ENCODE data around the gene HTR3C. TPM values are rescaled to one million over a fixed set of nuclear protein-coding genes. Genes with fewer than 3 reads are reported as not detected.

Gene HTR3C
- total RNA-seq, 1 donor from 2014 or later, result not detected

DNA sequence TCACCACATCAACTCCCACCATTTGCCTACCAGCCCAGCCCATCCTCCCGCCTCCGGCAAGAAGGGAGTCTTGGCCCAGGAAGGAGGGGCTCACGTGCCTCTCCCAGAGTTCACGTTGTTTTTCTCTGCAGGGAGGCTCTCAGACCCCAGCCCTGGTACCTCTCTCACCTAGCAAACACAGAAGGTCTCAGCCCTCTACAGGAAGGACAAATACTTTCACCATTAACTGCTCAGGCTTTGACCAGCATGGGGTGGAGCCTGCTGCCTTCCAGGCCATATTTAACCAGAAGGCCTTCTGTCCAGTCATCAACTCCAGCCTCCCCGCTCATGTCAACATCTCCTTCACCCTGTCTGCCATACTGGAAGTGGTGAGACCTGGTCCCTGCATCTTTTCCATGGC lies 25.0 kb downstream of the HTR3C start:
- DNase-seq (ENCODE audit: missing footprints), result no peak
- intact Hi-C loops (cut with DNase I), result no loop called here
- no peak for ATAC-seq

DNA sequence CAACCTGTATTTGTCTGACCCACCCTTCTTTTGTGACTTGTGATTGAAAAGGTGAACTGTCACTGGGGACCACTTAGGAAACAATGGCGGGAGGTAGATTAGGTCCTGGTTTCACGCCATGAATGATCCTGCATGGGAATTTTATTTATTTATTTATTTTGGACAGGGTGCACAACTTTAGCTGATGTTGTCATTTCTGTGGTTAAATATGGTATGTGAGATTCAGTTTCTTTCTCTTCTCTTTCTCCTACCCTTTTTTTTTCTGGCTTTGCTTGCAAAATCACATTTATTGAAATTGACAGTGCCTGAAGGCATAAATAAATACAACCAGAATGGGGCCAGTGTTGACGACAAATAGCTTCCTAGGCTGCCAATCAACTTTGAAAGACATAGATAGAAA lies 26.0 kb downstream of the HTR3C start:
- DNase-seq (ENCODE audit: missing footprints) (no peak), ATAC-seq (no peak)
- intact Hi-C loops (cut with DNase I), result no loop called here

DNA sequence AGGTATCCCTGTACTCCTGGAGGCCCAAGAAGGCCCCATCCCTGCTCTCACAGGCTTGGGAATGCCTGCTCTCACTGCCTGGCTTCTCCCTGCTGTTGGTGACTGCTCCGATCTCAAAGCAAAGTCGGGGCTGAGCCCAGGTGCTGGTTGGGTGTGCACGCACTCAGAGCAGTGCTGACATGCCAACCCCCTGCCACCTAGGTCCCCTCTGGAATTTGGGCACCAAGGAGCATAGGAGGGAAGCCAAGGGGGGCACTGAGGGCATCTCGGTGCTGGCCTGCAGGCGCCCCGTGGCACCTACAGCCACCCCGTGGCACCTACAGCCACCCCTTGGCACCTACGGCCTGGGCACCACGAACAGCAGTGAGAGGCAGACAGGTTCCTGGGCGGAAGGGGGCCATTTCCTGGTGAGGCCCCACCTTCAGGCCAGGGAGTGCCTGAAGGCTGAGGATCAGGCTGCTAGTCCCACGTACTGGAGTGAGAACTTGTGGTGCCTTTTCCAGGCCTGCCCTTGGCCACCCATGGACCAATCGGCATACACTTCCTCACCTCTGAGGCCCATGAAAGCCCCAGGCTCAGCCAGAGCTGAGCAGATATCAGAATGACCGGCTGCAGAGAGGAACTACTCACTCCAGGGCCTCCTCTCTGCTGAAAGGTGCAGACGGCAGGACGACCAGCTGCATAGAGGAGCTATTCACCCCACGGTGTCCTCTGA lies 28.4 kb downstream of the HTR3C start:
- no peak for DNase-seq (ENCODE audit: missing footprints)
- ATAC-seq, result no peak
- intact Hi-C loops (cut with DNase I), result no loop called here

DNA sequence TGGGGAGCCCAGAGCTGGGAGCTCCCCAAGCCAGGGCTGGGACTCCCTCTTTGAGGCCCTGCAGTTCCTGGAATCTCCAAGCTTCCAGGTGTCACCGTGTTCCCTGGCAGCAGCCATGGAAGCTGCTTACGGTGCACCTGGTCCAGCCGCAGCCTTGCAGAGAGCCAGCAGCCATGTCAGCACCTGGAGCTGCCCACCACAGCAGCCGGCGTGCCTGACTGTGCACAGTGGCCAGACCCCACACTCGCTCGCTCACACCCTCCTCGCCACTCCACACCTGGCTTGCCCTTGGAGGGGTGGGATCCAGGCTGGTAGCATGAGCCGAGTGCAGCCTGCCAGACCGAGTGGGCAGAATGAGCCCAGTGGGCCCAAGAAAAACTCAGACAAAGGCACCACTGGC lies 29.2 kb downstream of the HTR3C start:
- DNase-seq (ENCODE audit: missing footprints) (no peak), ATAC-seq (no peak)
- intact Hi-C loops (cut with DNase I), result no loop called here

DNA sequence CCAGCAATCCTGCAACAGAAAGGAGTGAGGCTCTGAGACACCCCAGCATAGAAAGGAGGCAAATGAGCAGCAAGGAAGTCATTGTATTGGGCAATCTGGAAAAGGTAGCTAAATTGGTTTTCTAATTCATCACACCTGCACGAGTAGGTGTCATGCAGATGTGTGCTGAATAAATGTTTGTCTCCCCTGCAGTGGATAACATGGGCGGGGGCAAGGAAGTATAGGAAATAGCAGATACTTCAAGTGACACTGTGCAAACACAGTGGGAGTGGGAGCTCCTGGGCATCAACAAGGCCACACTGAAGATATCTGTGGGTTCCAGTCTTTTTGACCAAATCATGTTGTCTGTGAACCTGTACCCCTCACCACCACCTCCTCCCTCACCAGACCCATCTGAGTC lies 29.6 kb downstream of the HTR3C start:
- intact Hi-C loops (cut with DNase I), result no loop called here
- no peak for ATAC-seq
- DNase-seq (ENCODE audit: missing footprints), result no peak

DNA sequence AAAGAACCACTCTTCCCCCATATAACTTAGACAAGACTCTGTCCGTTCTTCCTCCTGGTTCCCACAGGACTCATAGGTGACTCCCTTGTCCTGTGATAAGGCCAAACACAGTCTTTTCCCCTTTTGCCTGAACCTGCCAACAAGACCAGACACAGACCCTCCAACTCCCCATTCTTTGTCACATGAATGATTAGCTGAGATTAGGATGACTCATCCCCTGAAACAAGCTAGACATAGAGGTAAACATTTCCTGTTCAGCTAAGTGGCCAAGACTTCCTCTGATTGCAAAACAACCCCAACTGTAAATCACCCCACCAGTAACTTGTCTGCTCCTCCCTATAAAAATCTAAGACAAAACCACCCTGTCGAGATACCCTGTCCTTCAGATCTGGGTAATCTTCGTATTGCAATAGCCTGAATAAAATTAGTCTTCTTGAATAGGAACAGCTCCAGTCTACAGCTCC lies 32.6 kb downstream of the HTR3C start:
- intact Hi-C loops (cut with DNase I), result no loop called here
- DNase-seq (ENCODE audit: missing footprints) (no peak), ATAC-seq (no peak)

DNA sequence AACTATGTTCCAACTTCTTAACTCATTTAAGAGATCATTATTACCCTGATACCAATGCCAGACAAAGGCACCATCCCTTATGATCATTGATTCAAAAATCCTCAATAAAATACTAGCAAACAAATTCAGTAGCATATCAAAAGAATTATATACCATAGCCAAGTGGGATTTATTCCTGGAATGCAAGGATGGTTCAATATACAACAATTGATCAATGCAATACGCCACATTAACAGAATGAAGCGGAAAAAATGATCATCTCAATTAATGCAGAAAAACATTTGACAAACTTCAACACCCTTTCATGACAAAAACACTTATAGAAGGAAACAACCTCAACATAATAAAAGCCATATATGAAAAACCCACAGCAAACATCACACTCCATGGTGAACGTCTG lies 39.4 kb downstream of the HTR3C start:
- ATAC-seq (no peak), DNase-seq (ENCODE audit: missing footprints) (no peak)
- intact Hi-C loops (cut with DNase I), result no loop called here

DNA sequence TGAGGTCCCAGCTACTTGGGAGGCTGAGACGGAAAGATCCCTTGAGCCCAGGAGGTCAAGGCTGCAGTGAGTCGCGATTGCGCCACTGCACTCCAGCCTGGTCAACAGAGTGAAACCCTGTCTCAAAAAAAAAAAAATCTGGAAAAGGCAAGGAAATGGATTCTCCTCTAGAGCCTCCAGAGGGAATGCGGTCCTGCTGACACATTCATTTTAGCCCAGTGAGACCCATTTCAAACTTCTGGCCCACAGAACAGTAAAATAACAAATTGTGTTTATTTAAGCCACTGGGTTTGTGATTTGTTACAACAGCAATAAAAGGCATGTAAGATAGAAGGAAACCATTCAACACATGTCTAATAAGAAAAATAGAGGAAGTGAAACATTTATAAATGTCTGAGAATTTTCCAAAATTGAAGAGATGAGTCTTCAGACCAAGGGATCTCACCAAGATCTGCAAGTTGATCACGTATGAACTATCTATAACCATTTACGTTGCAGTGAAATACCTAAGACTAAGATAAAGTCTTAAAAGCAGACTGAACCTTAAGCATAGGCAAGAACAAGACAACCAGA lies 44.0 kb downstream of the HTR3C start, which contains the start of gene HTR3E:
Gene HTR3E, plus strand, starts transcription at position 254 of the 573 bp plus-strand sequence. CDS start 466 bp downstream, outside the sequence.
- no peak for DNase-seq (ENCODE audit: missing footprints)
- no peak for ATAC-seq
- intact Hi-C loops (cut with DNase I), result no loop called here

DNA sequence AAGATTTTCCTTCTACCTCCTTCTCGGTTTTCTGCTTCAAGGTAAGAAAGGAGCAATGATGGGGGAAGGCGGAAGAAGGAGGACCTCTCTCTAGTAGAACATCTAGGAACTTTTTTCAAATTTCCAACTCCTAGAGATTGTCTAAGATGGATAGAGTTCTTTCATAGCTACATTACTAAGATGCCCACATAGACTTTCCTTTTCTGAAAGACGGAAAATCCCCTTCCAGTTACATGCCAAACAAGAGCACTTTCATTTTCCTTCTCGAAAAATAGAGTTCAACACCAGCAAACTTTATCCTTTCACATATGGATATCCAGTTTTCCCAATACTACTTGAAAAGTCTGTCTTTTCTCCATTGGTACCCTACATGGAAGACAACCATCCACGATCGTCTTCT lies 44.7 kb downstream of the HTR3C start:
- intact Hi-C loops (cut with DNase I), result no loop called here
- no peak for DNase-seq (ENCODE audit: missing footprints)
- ATAC-seq, result no peak

DNA sequence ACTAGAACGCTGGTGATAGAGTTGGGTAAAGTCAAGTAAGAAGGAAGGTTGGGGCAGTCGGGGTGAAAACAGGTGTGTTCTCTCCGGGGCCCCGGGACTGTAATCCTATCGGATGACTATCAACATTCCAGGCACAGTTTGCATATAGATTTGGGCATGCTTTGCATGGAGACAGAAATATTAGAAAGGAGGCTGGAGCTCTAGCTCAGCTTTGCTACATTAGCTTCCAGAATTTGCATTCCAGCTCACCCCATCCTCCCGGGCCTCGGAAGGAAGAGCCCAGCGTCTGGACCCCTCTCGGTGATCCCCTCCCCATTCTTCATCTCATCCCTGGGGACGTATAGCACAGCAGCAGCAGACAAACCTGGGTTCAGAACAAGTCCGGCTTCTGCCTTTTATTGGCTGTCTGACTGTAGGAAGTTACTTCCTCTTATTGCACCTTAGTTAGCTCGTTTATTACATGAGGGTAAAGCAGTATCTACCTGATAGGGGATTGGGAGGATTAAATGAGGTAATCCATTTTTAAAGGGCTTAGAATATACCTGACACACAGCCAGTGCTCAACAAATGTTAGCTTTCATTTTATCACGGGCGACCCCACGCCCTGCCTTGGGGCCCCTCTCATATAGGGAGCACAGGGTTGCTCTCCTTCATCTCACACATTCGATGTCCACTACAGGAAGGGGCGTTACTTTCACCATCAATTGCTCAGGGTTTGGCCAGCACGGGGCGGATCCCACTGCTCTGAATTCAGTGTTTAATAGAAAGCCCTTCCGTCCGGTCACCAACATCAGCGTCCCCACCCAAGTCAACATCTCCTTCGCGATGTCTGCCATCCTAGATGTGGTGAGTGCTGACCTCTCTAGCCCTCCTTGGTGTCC lies 47.2 kb downstream of the HTR3C start:
- DNase-seq (ENCODE audit: missing footprints) (no peak), ATAC-seq (no peak)
- intact Hi-C loops (cut with DNase I), result no loop called here

Other genes starting within 250 kb of the HTR3C start
- gene MAP6D1, start 227.5 kb upstream of the HTR3C start, total RNA-seq, result 2.2 TPM
- gene PARL, start 168.2 kb upstream of the HTR3C start, total RNA-seq, result 56.5 TPM
- gene ABCC5, start 35.2 kb upstream of the HTR3C start, total RNA-seq, result 48.2 TPM
- gene HTR3D, start 21.3 kb upstream of the HTR3C start, total RNA-seq, result not detected
- not detected for gene HTR3E, start 44.0 kb downstream of the HTR3C start, total RNA-seq
- gene EIF2B5, start 82.3 kb downstream of the HTR3C start, total RNA-seq, result 32.2 TPM
- 60.7 TPM for gene DVL3, start 102.3 kb downstream of the HTR3C start, total RNA-seq
- gene AP2M1, start 121.8 kb downstream of the HTR3C start, total RNA-seq, result 269 TPM
- gene ABCF3, start 133.2 kb downstream of the HTR3C start, total RNA-seq, result 68.2 TPM
- gene VWA5B2, start 176.5 kb downstream of the HTR3C start, total RNA-seq, result not detected
- gene ALG3, start 195.9 kb downstream of the HTR3C start, total RNA-seq, result 18.4 TPM
- 1.7 TPM for gene EEF1AKMT4, start 196.6 kb downstream of the HTR3C start, total RNA-seq
- gene CAMK2N2, start 208.5 kb downstream of the HTR3C start, total RNA-seq, result not detected
- gene ECE2, start 223.0 kb downstream of the HTR3C start, total RNA-seq, result not detected
- gene PSMD2, start 246.2 kb downstream of the HTR3C start, total RNA-seq, result 228 TPM

Data from Right ventricle myocardium inferior (tissue), 1 donor.